Panc1 (cell line): ENCODE measurements around the gene CATSPERZ. TPM values are rescaled to one million over a fixed set of nuclear protein-coding genes. Genes with fewer than 3 reads are reported as not detected.
"Not testable (repeated sequence)": the region's sequence is repeated elsewhere in the genome, so short reads cannot be mapped to it uniquely, and the experiment has no call there.

Experiments used
- ATAC-seq: fragments of 200-7000 bp; cut with Tn5 transposase; 2 replicates; pipeline ENCODE4 v1.9.1; 2020; ENCODE audit warnings: mild to moderate bottlenecking, moderate library complexity
- BruUV-seq: library from RNA; stranded (reverse); fragments of 400-500 nt; replicated peaks from 2 replicates; lab custom pipeline; 2021; lab: Mats Ljungman, UMichigan
- CTCF ChIA-PET: fragments of 300-600 bp; sonication (Branson Sonifier 250); formaldehyde crosslinking; loops from one replicate; lab custom pipeline; 2022; ENCODE audit warnings: antibody characterized with exemption; lab: Charles Lee
- POLR2A ChIA-PET: fragments of 300-600 bp; sonication (Branson Sonifier 250); formaldehyde crosslinking; loops from one replicate; lab custom pipeline; 2022; ENCODE audit warnings: antibody characterized with exemption; lab: Charles Lee
- DNase-seq: peaks from one replicate; pipeline ENCODE4 v3.0.0-alpha.2; 2010; ENCODE audit warnings: low read depth, low spot score
- H3K27ac ChIP-seq: 2 replicates; pipeline ENCODE4 v1.5.1; 2011; ENCODE audit warnings: mild to moderate bottlenecking, low read length, inconsistent platforms
- H3K27me3 ChIP-seq: fragments of 200-500 bp; sonication (Bioruptor generic); 2 replicates; pipeline ENCODE4 v1.6.0; 2014; ENCODE audit warnings: low read length, inconsistent platforms; ENCODE audit not compliant: control insufficient read depth, insufficient read depth
- H3K36me3 ChIP-seq: fragments of 200-500 bp; sonication (Bioruptor generic); 2 replicates; pipeline ENCODE4 v1.5.1; 2014; ENCODE audit warnings: inconsistent platforms, mild to moderate bottlenecking, low read length, moderate library complexity; ENCODE audit not compliant: control insufficient read depth, insufficient read depth
- H3K4me1 ChIP-seq: 2 replicates; pipeline ENCODE4 v1.5.1; 2011; ENCODE audit warnings: inconsistent platforms, mild to moderate bottlenecking, low read length, moderate library complexity; ENCODE audit not compliant: control insufficient read depth, insufficient read depth
- H3K4me3 ChIP-seq, 2 experiments: 2 replicates each; pipeline ENCODE4 v1.5.1; 2011 to 2012; ENCODE audit warnings: low read depth in 2 of 2, low read length in 2 of 2, mild to moderate bottlenecking in 2 of 2, inconsistent platforms in 1 of 2, moderate library complexity in 1 of 2
- H3K9me3 ChIP-seq: fragments of 200-500 bp; sonication (Bioruptor generic); 2 replicates; pipeline ENCODE4 v1.5.1; 2014; ENCODE audit warnings: low read depth, mild to moderate bottlenecking, inconsistent platforms, low read length, moderate library complexity; ENCODE audit not compliant: control insufficient read depth, insufficient read depth
- CTCF ChIP-seq: fragments of 450-650 bp; IDR thresholded peaks from 2 replicates; pipeline ENCODE4 v1.5.1; 2017; ENCODE audit warnings: mild to moderate bottlenecking
- POLR2AphosphoS5 ChIP-seq: IDR thresholded peaks from 2 replicates; pipeline ENCODE4 v1.6.1; 2012; ENCODE audit warnings: mild to moderate bottlenecking, low read depth, low read length, moderate library complexity
- REST ChIP-seq, 2 experiments: IDR thresholded peaks; 2 replicates each; pipeline ENCODE4 v1.6.1; 2011 to 2012; ENCODE audit warnings: low read depth in 2 of 2, control low read depth in 1 of 2, low read length in 1 of 2, mild to moderate bottlenecking in 1 of 2, moderate library complexity in 1 of 2; ENCODE audit not compliant: insufficient read depth in 1 of 2
- SIN3A ChIP-seq: IDR thresholded peaks from 2 replicates; pipeline ENCODE4 v1.6.1; 2012; ENCODE audit warnings: low read depth, mild to moderate bottlenecking, low read length, moderate library complexity, borderline replicate concordance; ENCODE audit not compliant: insufficient read depth
- TCF7L2 ChIP-seq: IDR thresholded peaks from 2 replicates; pipeline ENCODE4 v1.6.1; 2011; ENCODE audit warnings: mild to moderate bottlenecking, low read depth, low read length, inconsistent platforms
- in situ Hi-C: cut with HindIII; loops from 2 replicates; pipeline ENCODE4 v1.10.0; 2016; ENCODE audit warnings: low sequenced_read_pairs, low pct_unique_long_range_greater_than_20kb
- intact Hi-C: fragments of 100-400 bp; cut with micrococcal nuclease; formaldehyde crosslinking; loops from one replicate; pipeline ENCODE4 v1.10.0; 2022; ENCODE audit not compliant: unreplicated experiment
- total RNA-seq: library from RNA; stranded (reverse); gene quantifications from one replicate; pipeline ENCODE4 v1.2.1, GENCODE V29; 2021; ENCODE audit not compliant: unreplicated experiment

Gene CATSPERZ
- total RNA-seq, 1 experiment from 2014 or later = 0.64 TPM

- H3K36me3 ChIP-seq = peaks cover 2% of the 10 kb centered on the region; the same call in 1 of the 2 replicates
- intact Hi-C loops (no loop called here), in situ Hi-C loops (no loop called here)
- TF ChIP-seq CTCF (peak; percentile 77), SIN3A (no peak)
- H3K9me3 ChIP-seq = no peaks in the 10 kb centered on the region
- no TSS peak for BruUV-seq
- no peak overlapping the region for H3K4me3 ChIP-seq
- ATAC-seq = no peak
- no peaks in the 10 kb centered on the region for H3K27me3 ChIP-seq
- H3K4me1 ChIP-seq = peaks cover 27% of the 10 kb centered on the region
- DNase-seq = no peak
- peak overlapping the region; percentile 44 for H3K27ac ChIP-seq
- CTCF ChIA-PET = interaction anchor here (0.8 kb wide), 1 partner anchor 38 kb away, joined by 3 read pairs; no protein-coding TSS in a partner anchor
- POLR2A ChIA-PET = no interaction called here
These were observed 14.8 kb downstream of the CATSPERZ start for GRCh38 chr11:64314805-64315561.

GRCh38 chr11:64315667-64316526 lies 15.7 kb downstream of the CATSPERZ start:
- in situ Hi-C loops = not testable (repeated sequence)

GRCh38 chr11:64316672-64317324 lies 16.6 kb downstream of the CATSPERZ start:
- peak overlapping the region; percentile 100 for H3K27ac ChIP-seq
- peak; percentile 27 for ATAC-seq
- ChIA-PET CTCF (interaction anchor here (0.6 to 2.3 kb wide), 10 partner anchors 12 to 76 kb away, joined by 3 to 21 read pairs (median 7); partner anchors contain the start of genes CATSPERZ and FKBP2), POLR2A (interaction anchor here (0.9 to 2.0 kb wide), 5 partner anchors 10 to 32 kb away, joined by 3 to 12 read pairs (median 5); partner anchors contain the start of gene BAD)
- peaks cover 2% of the 10 kb centered on the region; the same call in 1 of the 2 replicates for H3K36me3 ChIP-seq
- BruUV-seq = TSS peak; percentile 100
- DNase-seq = peak; percentile 35
- peak overlapping the region; percentile 74 to 77 for H3K4me3 ChIP-seq
- intact Hi-C loops = no loop called here
- in situ Hi-C loops = no loop called here
- peaks cover 39% of the 10 kb centered on the region for H3K4me1 ChIP-seq
- TF ChIP-seq POLR2AphosphoS5 (no peak), SIN3A (no peak), REST (IDR thresholded peaks at IDR 0.05; ENCODE audit: insufficient read depth in 1 of 2, low read depth in 2 of 2, low read length in 1 of 2) (no peak), TCF7L2 (no peak), CTCF (peak; percentile 50; the same call in 1 of the 2 replicates)
- no peaks in the 10 kb centered on the region for H3K9me3 ChIP-seq
- H3K27me3 ChIP-seq = no peaks in the 10 kb centered on the region

More at GRCh38 chr11:64315667-64316526, 15.7 kb downstream of the CATSPERZ start:
- H3K27me3 ChIP-seq, ATAC-seq, BruUV-seq, DNase-seq, H3K36me3 ChIP-seq, H3K9me3 ChIP-seq, intact Hi-C loops: not testable (repeated sequence)
- Histone ChIP-seq H3K4me3 (peak overlapping the region; percentile 74 to 77), H3K27ac (peak overlapping the region; percentile 100), H3K4me1 (peaks cover 33% of the 10 kb centered on the region)
- CTCF ChIA-PET = interaction anchor here (2.1 to 2.3 kb wide), 2 partner anchors 27 to 39 kb away, joined by 15 to 21 read pairs; no protein-coding TSS in a partner anchor
- POLR2A ChIA-PET = interaction anchor here (1.1 kb wide), 1 partner anchor 16 kb away, joined by 3 read pairs; no protein-coding TSS in a partner anchor
